Panc1 (cell line): ENCODE results near the gene ARMC5. TPM values are rescaled to one million over a fixed set of nuclear protein-coding genes. Genes with fewer than 3 reads are reported as not detected.

Experiments used
- ATAC-seq: fragments of 200-7000 bp; cut with Tn5 transposase; 2 replicates; pipeline ENCODE4 v1.9.1; 2020; ENCODE audit warnings: mild to moderate bottlenecking, moderate library complexity
- BruUV-seq: library from RNA; stranded (reverse); fragments of 400-500 nt; replicated peaks from 2 replicates; lab custom pipeline; 2021; lab: Mats Ljungman, UMichigan
- CTCF ChIA-PET: fragments of 300-600 bp; sonication (Branson Sonifier 250); formaldehyde crosslinking; loops from one replicate; lab custom pipeline; 2022; ENCODE audit warnings: antibody characterized with exemption; lab: Charles Lee
- POLR2A ChIA-PET: fragments of 300-600 bp; sonication (Branson Sonifier 250); formaldehyde crosslinking; loops from one replicate; lab custom pipeline; 2022; ENCODE audit warnings: antibody characterized with exemption; lab: Charles Lee
- DNase-seq: peaks from one replicate; pipeline ENCODE4 v3.0.0-alpha.2; 2010; ENCODE audit warnings: low read depth, low spot score
- H3K27ac ChIP-seq: 2 replicates; pipeline ENCODE4 v1.5.1; 2011; ENCODE audit warnings: mild to moderate bottlenecking, low read length, inconsistent platforms
- H3K27me3 ChIP-seq: fragments of 200-500 bp; sonication (Bioruptor generic); 2 replicates; pipeline ENCODE4 v1.6.0; 2014; ENCODE audit warnings: low read length, inconsistent platforms; ENCODE audit not compliant: control insufficient read depth, insufficient read depth
- H3K36me3 ChIP-seq: fragments of 200-500 bp; sonication (Bioruptor generic); 2 replicates; pipeline ENCODE4 v1.5.1; 2014; ENCODE audit warnings: inconsistent platforms, mild to moderate bottlenecking, low read length, moderate library complexity; ENCODE audit not compliant: control insufficient read depth, insufficient read depth
- H3K4me1 ChIP-seq: 2 replicates; pipeline ENCODE4 v1.5.1; 2011; ENCODE audit warnings: inconsistent platforms, mild to moderate bottlenecking, low read length, moderate library complexity; ENCODE audit not compliant: control insufficient read depth, insufficient read depth
- H3K4me3 ChIP-seq, 2 experiments: 2 replicates each; pipeline ENCODE4 v1.5.1; 2011 to 2012; ENCODE audit warnings: low read depth in 2 of 2, low read length in 2 of 2, mild to moderate bottlenecking in 2 of 2, inconsistent platforms in 1 of 2, moderate library complexity in 1 of 2
- H3K9me3 ChIP-seq: fragments of 200-500 bp; sonication (Bioruptor generic); 2 replicates; pipeline ENCODE4 v1.5.1; 2014; ENCODE audit warnings: low read depth, mild to moderate bottlenecking, inconsistent platforms, low read length, moderate library complexity; ENCODE audit not compliant: control insufficient read depth, insufficient read depth
- POLR2AphosphoS5 ChIP-seq: IDR thresholded peaks from 2 replicates; pipeline ENCODE4 v1.6.1; 2012; ENCODE audit warnings: mild to moderate bottlenecking, low read depth, low read length, moderate library complexity
- REST ChIP-seq, 2 experiments: IDR thresholded peaks; 2 replicates each; pipeline ENCODE4 v1.6.1; 2011 to 2012; ENCODE audit warnings: low read depth in 2 of 2, control low read depth in 1 of 2, low read length in 1 of 2, mild to moderate bottlenecking in 1 of 2, moderate library complexity in 1 of 2; ENCODE audit not compliant: insufficient read depth in 1 of 2
- SIN3A ChIP-seq: IDR thresholded peaks from 2 replicates; pipeline ENCODE4 v1.6.1; 2012; ENCODE audit warnings: low read depth, mild to moderate bottlenecking, low read length, moderate library complexity, borderline replicate concordance; ENCODE audit not compliant: insufficient read depth
- TCF7L2 ChIP-seq: IDR thresholded peaks from 2 replicates; pipeline ENCODE4 v1.6.1; 2011; ENCODE audit warnings: mild to moderate bottlenecking, low read depth, low read length, inconsistent platforms
- in situ Hi-C: cut with HindIII; loops from 2 replicates; pipeline ENCODE4 v1.10.0; 2016; ENCODE audit warnings: low sequenced_read_pairs, low pct_unique_long_range_greater_than_20kb
- intact Hi-C: fragments of 100-400 bp; cut with micrococcal nuclease; formaldehyde crosslinking; loops from one replicate; pipeline ENCODE4 v1.10.0; 2022; ENCODE audit not compliant: unreplicated experiment
- total RNA-seq: library from RNA; stranded (reverse); gene quantifications from one replicate; pipeline ENCODE4 v1.2.1, GENCODE V29; 2021; ENCODE audit not compliant: unreplicated experiment
- TF ChIP-seq, protein P1 (sequence below): fragments of 450-650 bp; IDR thresholded peaks from 2 replicates; pipeline ENCODE4 v1.5.1; 2017; ENCODE audit warnings: mild to moderate bottlenecking

ARMC5 gene
- total RNA-seq, 1 experiment from 2014 or later = 19.8 TPM

DNA sequence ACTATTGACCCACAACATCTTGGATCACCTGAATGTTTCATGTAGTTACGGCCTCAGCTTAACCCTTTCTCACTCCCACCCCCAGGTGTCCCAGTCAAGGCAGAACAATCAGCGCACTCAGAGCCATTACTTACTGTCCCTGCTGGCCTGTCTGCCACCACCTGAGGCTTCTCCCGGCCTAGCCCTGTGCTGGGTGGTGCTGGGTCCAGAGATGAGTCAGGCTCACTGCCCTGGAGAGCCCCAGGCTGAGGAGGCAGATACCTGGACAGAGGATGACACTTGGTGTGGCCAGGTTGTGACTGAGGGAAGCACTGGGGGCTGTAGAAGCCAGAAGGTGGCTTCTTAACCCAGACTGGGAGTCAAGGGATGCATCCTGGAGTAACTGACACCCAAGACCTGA lies 19.7 kb downstream of the ARMC5 start:
- H3K4me1 ChIP-seq = peaks cover 4% of the 10 kb centered on the region; the same call in 1 of the 2 replicates
- no peak for ATAC-seq
- no peaks in the 10 kb centered on the region for H3K27me3 ChIP-seq
- POLR2A ChIA-PET = interaction anchor here (0.6 kb wide), 1 partner anchor 301 kb away, joined by 4 read pairs; no protein-coding TSS in a partner anchor
- no TSS peak for BruUV-seq
- in situ Hi-C loops = no loop called here
- no peak for DNase-seq
- CTCF ChIA-PET = interaction anchor here (0.7 kb wide), 1 partner anchor 197 kb away, joined by 6 read pairs; no protein-coding TSS in a partner anchor
- no peak overlapping the region for H3K27ac ChIP-seq
- TF ChIP-seq POLR2AphosphoS5 (no peak), TCF7L2 (no peak), SIN3A (no peak), REST (IDR thresholded peaks at IDR 0.05; ENCODE audit: insufficient read depth in 1 of 2, low read depth in 2 of 2, low read length in 1 of 2) (no peak)
- TF ChIP-seq, protein P1, sequence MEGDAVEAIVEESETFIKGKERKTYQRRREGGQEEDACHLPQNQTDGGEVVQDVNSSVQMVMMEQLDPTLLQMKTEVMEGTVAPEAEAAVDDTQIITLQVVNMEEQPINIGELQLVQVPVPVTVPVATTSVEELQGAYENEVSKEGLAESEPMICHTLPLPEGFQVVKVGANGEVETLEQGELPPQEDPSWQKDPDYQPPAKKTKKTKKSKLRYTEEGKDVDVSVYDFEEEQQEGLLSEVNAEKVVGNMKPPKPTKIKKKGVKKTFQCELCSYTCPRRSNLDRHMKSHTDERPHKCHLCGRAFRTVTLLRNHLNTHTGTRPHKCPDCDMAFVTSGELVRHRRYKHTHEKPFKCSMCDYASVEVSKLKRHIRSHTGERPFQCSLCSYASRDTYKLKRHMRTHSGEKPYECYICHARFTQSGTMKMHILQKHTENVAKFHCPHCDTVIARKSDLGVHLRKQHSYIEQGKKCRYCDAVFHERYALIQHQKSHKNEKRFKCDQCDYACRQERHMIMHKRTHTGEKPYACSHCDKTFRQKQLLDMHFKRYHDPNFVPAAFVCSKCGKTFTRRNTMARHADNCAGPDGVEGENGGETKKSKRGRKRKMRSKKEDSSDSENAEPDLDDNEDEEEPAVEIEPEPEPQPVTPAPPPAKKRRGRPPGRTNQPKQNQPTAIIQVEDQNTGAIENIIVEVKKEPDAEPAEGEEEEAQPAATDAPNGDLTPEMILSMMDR = no peak
- peaks cover 3% of the 10 kb centered on the region; the same call in 1 of the 2 replicates for H3K36me3 ChIP-seq
- H3K9me3 ChIP-seq = no peaks in the 10 kb centered on the region
- intact Hi-C loops = loop anchor here (5.0 kb wide), 1 partner anchor 48 kb away; the partner anchor contains the start of gene AHSP
- no peak overlapping the region for H3K4me3 ChIP-seq

GRCh38 chr16:31479751-31480150 lies 20.4 kb downstream of the ARMC5 start:
- in situ Hi-C loops (no loop called here), intact Hi-C loops (loop anchor here (5.0 to 10.0 kb wide), 2 partner anchors 48 to 195 kb away; partner anchors contain the start of gene AHSP)
- CTCF ChIA-PET = no interaction called here
- BruUV-seq = no TSS peak
- Histone ChIP-seq H3K27ac (no peak overlapping the region), H3K4me3 (no peak overlapping the region), H3K36me3 (no peaks in the 10 kb centered on the region), H3K27me3 (no peaks in the 10 kb centered on the region), H3K9me3 (no peaks in the 10 kb centered on the region), H3K4me1 (peaks cover 4% of the 10 kb centered on the region; the same call in 1 of the 2 replicates)
- POLR2A ChIA-PET = no interaction called here
- DNase-seq = no peak
- ATAC-seq = no peak
- TF ChIP-seq POLR2AphosphoS5 = no peak
- no peak for TF ChIP-seq REST (IDR thresholded peaks at IDR 0.05; ENCODE audit: insufficient read depth in 1 of 2, low read depth in 2 of 2, low read length in 1 of 2)
- TF ChIP-seq, protein P1 = no peak
- TF ChIP-seq SIN3A = no peak
- no peak for TF ChIP-seq TCF7L2
